HUES64 (cell line): ENCODE data around the gene TADA2A.
"Not testable (repeated sequence)": the region's sequence is repeated elsewhere in the genome, so short reads cannot be mapped to it uniquely, and the experiment has no call there.

Source experiments
- H3K27ac ChIP-seq: 2 replicates; pipeline ENCODE4 v1.7.0; 2013; ENCODE audit warnings: low read depth, low read length, inconsistent platforms
- H3K27me3 ChIP-seq: 2 replicates; pipeline ENCODE4 v1.6.1; 2013; ENCODE audit warnings: mild to moderate bottlenecking, low read length; ENCODE audit not compliant: insufficient read depth
- H3K36me3 ChIP-seq: 2 replicates; pipeline ENCODE4 v1.6.1; 2013; ENCODE audit warnings: mild to moderate bottlenecking, low read length; ENCODE audit not compliant: insufficient read depth
- H3K4me1 ChIP-seq: 2 replicates; pipeline ENCODE4 v1.6.1; 2013; ENCODE audit warnings: mild to moderate bottlenecking, low read length, moderate library complexity; ENCODE audit not compliant: insufficient read depth
- H3K4me3 ChIP-seq: 2 replicates; pipeline ENCODE4 v1.5.1; 2013; ENCODE audit warnings: mild to moderate bottlenecking, low read length, moderate library complexity
- H3K9ac ChIP-seq: 2 replicates; pipeline ENCODE4 v1.6.1; 2013; ENCODE audit warnings: mild to moderate bottlenecking, low read depth, low read length
- H3K9me3 ChIP-seq: 2 replicates; pipeline ENCODE4 v1.6.1; 2013; ENCODE audit warnings: low read depth, low read length; ENCODE audit not compliant: insufficient read depth
- WGBS: fragments of 150-250, 120-280 bp; methylation state at CpG from one replicate; pipeline ENCODE4 v1.1.7; 2013; ENCODE audit warnings: missing lambda C conversion rate; 5-methylcytosine and 5-hydroxymethylcytosine counted together

Gene TADA2A

DNA sequence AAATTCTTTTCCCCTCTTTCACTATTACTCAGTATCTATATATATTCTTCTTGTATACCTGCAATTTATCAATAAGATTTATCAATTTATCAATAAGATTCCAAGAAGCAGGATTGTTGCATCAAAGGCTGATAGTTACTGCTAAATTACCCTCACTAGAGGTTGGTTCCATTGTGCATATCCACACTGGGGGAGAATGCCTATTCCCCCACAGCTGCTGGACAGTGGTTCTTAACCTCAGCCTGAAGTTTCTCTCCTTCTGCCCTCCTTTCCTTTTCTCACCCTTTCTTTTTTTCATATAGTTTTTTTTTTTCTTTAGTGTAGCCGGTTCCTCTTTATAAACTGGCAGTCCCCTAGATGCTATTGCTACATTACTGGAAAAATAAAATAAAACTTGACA, 24.6 kb upstream of the TADA2A start:
- no peak overlapping the region for H3K27ac ChIP-seq
- H3K9me3 ChIP-seq: no peaks in the 10 kb centered on the region
- H3K27me3 ChIP-seq: no peaks in the 10 kb centered on the region
- no CpG with 5 or more reads among the region's 1 CpG for WGBS
- no peak overlapping the region for H3K9ac ChIP-seq
- H3K4me3 ChIP-seq: no peak overlapping the region
- no peaks in the 10 kb centered on the region for H3K36me3 ChIP-seq
- H3K4me1 ChIP-seq: no peaks in the 10 kb centered on the region

DNA sequence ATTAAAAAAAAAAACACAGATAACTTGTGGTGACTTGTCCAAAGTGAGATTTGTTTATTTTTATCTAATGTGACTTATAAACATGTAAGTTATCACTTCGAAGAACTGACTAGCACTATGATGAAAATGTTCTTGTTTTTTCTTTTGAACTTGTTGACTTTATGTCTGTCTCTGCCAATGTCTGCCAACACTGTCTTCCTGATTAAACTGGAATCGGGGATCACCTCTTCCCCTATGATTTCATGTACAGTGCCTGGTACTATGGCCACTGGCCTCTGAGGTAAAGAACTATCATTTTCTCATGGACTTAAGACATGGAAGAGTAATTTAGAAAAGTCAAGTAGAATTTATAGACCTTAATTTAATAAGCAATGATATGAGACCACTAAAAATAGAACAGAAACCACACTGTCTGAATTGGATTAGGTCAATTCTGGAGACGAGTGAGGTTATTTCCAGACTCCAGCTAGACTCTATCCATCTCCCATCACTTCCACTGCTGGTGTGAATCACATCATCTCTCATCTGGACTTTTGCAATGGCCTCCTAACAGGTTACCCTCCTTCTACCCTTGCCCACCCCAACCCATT, 22.0 kb upstream of the TADA2A start:
- no peaks in the 10 kb centered on the region for H3K4me1 ChIP-seq
- H3K4me3 ChIP-seq: no peak overlapping the region
- H3K9me3 ChIP-seq: no peaks in the 10 kb centered on the region
- 94% methylated on average over 3 of the region's 3 CpGs for WGBS
- no peaks in the 10 kb centered on the region for H3K27me3 ChIP-seq
- H3K27ac ChIP-seq: no peak overlapping the region
- H3K9ac ChIP-seq: no peak overlapping the region
- H3K36me3 ChIP-seq: no peaks in the 10 kb centered on the region

DNA sequence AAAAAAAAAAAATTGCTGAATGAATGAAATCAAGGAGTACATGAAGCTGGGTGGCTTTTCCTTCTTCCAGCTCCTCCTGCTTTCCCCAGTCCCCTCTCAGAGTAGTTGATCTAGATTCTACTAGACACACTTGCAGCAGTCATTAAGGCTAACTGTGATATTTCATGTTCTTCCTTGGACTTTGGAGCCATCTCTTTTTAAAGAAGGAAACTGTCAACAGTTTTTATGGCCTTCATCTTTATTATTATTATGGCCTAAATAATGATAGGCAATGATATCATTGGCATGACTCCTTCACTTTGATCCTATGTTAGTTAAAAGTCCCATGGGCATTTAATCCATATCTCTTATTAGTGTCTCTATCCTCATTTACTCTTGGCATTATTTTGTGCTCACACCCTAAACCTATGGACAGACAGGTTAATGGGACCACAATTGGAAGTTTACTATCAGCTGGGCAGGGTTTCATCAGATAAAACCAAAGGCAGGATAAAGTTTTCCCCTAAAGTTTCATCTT, 21.2 kb upstream of the TADA2A start:
- Histone ChIP-seq H3K27ac (no peak overlapping the region), H3K36me3 (no peaks in the 10 kb centered on the region), H3K4me3 (no peak overlapping the region), H3K4me1 (no peaks in the 10 kb centered on the region), H3K9me3 (no peaks in the 10 kb centered on the region), H3K9ac (no peak overlapping the region), H3K27me3 (no peaks in the 10 kb centered on the region)

DNA sequence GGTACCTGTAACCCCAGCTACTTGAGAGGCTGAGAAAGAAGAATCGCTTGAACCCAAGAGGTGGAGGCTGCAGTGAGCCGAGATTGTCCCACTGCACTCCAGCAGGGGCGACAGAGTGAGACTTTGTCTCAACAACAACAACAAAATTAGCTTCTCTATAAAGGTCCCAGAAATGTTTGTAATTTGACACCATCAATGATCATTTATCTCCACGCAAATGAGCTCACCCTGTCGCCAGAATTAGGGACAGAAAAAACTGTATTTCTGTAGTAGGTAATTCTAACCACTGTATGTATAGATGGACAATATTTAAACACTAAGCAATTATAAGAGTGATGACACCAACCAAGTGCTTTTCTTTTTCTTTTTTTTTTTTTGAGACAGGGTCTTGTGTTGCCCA, 20.2 kb upstream of the TADA2A start:
- Histone ChIP-seq H3K27ac (no peak overlapping the region), H3K4me3 (no peak overlapping the region), H3K9me3 (no peaks in the 10 kb centered on the region), H3K9ac (no peak overlapping the region), H3K36me3 (no peaks in the 10 kb centered on the region), H3K27me3 (no peaks in the 10 kb centered on the region), H3K4me1 (no peaks in the 10 kb centered on the region)
- WGBS: 92% methylated on average over 3 of the region's 5 CpGs

DNA sequence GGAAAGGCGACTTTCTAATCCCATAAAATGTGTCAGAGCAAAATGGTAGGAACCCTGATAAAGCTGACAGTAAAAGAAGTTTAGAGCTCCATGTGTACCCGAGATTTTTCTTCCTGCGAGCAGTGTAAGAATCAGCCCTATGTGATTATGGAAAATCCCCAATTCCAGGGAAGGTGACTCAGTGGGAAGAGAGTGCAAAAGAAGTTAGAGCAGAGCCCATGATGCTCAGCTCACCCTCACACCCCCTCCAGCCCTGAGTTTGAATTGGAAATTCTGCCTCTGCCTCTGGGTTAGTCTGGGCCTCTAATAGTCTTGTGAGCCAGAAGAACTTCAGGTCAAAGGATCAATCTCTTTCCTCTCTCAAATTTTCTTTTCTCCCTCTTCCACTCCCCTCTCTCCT, 18.4 kb upstream of the TADA2A start:
- Histone ChIP-seq H3K27ac (no peak overlapping the region), H3K4me1 (no peaks in the 10 kb centered on the region), H3K4me3 (no peak overlapping the region), H3K27me3 (no peaks in the 10 kb centered on the region), H3K36me3 (no peaks in the 10 kb centered on the region), H3K9ac (no peak overlapping the region), H3K9me3 (no peaks in the 10 kb centered on the region)
- 90% methylated on average over 3 of the region's 3 CpGs for WGBS

DNA sequence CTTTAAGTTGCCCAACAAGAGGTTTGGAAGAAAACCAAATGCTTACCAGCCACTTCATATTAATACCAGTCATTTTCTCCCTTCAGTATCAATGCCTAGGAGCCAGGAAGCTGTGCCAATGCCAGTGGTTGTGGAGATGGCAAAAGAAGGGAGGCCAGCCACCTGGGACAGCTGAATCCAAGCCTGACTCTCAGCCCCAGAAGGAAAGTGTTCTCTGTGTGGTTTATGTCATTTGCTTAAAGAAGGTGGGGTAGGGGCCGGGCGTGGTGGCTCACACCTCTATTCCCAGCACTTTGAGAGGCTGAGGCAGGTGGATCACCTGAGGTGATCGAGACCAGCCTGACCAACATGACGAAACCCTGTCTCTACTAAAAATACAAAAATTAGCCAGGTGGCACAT, 17.5 kb upstream of the TADA2A start:
- Histone ChIP-seq H3K4me1 (no peaks in the 10 kb centered on the region), H3K4me3 (no peak overlapping the region), H3K9me3 (no peaks in the 10 kb centered on the region), H3K27ac (no peak overlapping the region), H3K36me3 (no peaks in the 10 kb centered on the region), H3K27me3 (no peaks in the 10 kb centered on the region), H3K9ac (no peak overlapping the region)
- WGBS: 87% methylated on average over 4 of the region's 4 CpGs

DNA sequence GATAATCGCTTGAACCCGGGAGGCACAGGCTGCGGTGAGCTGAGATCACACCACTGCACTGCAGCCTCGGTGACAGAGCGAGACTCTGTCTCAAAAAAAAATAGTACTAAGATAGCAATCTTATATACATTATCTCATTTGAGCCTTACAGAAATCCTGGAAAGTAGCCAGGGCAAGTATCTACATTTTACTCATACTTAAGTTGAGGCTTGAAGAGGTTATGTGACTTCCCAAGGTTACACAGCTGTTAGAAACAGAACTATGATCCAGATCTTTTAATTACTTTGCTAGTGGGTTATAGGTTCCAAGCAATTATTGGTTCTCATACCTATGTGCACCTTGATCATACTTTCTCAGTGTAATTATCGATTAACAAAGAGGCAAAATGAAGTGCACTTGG, 15.5 kb upstream of the TADA2A start:
- no peaks in the 10 kb centered on the region for H3K36me3 ChIP-seq
- no peak overlapping the region for H3K4me3 ChIP-seq
- H3K27me3 ChIP-seq: no peaks in the 10 kb centered on the region
- H3K4me1 ChIP-seq: no peaks in the 10 kb centered on the region
- no peak overlapping the region for H3K27ac ChIP-seq
- H3K9me3 ChIP-seq: no peaks in the 10 kb centered on the region
- H3K9ac ChIP-seq: no peak overlapping the region
- WGBS: 98% methylated on average over 6 of the region's 6 CpGs

DNA sequence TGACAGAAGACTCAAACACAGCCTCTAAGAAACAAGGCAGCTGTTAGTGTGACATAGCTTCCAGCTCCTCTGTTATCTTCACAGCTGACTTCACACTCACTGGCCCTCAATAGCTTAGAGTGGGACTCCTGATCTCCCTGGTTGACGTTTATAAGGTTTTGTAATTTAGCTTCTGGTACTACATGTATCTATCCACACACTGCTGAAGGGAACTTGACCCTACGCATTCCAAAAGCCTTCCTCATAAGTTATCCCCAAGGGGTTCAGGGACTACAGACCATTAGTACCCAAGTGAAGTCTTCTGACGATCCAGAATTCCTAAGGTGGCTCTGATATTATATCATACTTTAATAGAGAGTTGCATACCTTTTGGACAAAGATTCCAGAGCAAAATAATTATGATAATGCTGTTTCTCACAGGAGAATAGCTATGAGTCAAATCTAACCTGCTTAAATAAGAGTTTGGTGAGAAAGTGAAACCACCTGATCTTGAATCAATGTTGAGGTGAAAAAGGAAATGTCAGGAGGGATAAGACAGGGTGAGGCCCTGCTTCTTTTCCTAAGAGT, 14.6 kb upstream of the TADA2A start:
- Histone ChIP-seq H3K9me3 (no peaks in the 10 kb centered on the region), H3K9ac (no peak overlapping the region), H3K27ac (no peak overlapping the region), H3K4me1 (no peaks in the 10 kb centered on the region), H3K36me3 (no peaks in the 10 kb centered on the region), H3K27me3 (no peaks in the 10 kb centered on the region), H3K4me3 (no peak overlapping the region)
- WGBS: 90% methylated on average over 2 of the region's 3 CpGs

DNA sequence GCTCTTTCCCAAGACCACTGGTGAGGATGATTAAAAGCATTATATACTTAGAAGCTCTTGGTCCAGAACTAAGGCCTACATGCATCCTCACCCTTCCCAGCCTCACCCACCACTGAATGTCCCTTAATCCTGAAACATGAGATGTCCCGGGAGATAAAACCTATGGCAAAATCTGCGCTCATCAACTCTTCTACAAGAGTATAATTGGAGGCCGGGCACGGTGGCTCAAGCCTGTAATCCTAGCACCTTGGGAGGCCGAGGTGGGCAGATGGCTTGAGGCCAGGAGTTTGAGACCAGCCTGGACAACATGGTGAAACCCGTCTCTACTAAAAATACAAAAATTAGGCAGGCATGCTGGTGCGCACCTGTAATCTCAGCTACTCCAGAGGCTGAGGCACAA, 13.3 kb upstream of the TADA2A start:
- Histone ChIP-seq H3K9me3 (no peaks in the 10 kb centered on the region), H3K4me3 (no peak overlapping the region), H3K27me3 (no peaks in the 10 kb centered on the region), H3K9ac (no peak overlapping the region), H3K36me3 (no peaks in the 10 kb centered on the region), H3K4me1 (no peaks in the 10 kb centered on the region), H3K27ac (no peak overlapping the region)
- WGBS: 95% methylated on average over 7 of the region's 7 CpGs

DNA sequence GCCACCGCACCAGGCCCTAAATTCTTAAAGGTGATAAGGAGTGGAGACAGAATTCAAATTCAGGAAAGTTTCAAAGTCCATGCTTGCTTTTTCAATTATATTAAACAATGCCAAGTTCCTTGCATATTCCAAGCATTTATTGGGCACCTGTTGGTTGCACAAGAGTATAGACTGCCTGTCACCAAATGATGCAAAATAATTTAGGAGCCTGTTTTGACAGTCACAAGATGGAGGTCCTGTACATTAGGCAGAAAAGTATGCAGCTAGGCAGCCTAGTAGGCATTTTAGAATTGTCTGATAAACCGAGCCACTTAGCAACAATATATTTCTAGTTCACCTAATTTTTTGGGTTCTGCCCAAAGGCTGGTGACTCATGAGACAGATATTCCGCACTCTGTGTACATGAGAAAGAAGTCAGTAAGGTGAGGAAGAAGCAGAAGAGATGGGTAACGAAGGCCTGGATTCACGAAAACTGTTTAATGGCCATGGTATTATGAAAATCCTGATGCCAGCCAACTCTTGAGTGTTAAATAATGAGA, 7.4 kb upstream of the TADA2A start:
- H3K9ac ChIP-seq: no peak overlapping the region
- WGBS: 95% methylated on average over 5 of the region's 5 CpGs
- no peaks in the 10 kb centered on the region for H3K27me3 ChIP-seq
- H3K4me3 ChIP-seq: no peak overlapping the region
- no peaks in the 10 kb centered on the region for H3K36me3 ChIP-seq
- no peaks in the 10 kb centered on the region for H3K9me3 ChIP-seq
- H3K27ac ChIP-seq: no peak overlapping the region
- no peaks in the 10 kb centered on the region for H3K4me1 ChIP-seq

DNA sequence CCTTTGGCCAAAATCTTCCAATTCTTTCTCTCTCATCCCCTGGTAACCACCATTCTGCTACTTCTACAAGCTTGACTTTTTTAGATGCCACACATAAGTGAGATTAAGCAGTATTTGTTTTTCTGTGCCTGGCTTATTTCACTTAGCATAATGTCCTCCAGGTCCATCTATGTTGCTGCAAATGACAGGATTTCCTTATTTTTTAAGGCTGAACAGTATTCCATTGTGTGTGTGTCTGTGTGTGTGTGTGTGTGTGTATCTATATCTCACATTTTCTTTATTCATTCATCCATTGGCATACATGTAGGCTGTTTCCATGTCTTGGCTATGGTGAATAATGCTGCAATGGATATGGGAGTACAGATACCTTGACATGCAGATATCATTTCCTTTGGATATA, 6.2 kb upstream of the TADA2A start:
- no peaks in the 10 kb centered on the region for H3K9me3 ChIP-seq
- no peak overlapping the region for H3K27ac ChIP-seq
- H3K27me3 ChIP-seq: no peaks in the 10 kb centered on the region
- no peak overlapping the region for H3K9ac ChIP-seq
- no peaks in the 10 kb centered on the region for H3K36me3 ChIP-seq
- peaks cover 6% of the 10 kb centered on the region; the same call in 1 of the 2 replicates for H3K4me1 ChIP-seq
- H3K4me3 ChIP-seq: no peak overlapping the region

DNA sequence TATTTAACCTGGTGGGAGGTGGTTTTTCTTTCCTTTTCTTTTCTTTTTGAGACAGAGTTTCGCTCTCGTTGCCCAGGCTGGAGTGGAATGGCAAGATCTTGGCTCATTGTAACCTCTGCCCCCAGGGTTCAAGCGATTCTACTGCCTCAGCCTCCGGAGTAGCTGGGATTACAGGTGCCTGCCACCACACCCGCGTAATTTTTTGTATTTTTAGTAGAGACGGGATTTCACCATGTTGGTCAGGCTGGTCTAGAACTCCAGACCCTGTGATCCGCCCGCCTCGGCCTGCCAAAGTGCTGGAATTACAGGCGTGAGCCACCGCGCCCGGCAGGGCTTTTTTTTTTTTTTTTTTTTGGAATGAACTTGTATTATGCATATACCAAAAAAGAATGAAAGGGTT, 1.2 kb upstream of the TADA2A start:
- peak overlapping the region; percentile 78 for H3K4me3 ChIP-seq
- not testable (repeated sequence) for H3K9me3 ChIP-seq, H3K27me3 ChIP-seq, H3K27ac ChIP-seq, H3K36me3 ChIP-seq
- peaks cover 11% of the 10 kb centered on the region for H3K4me1 ChIP-seq
- peak overlapping the region; percentile 95; the same call in 1 of the 2 replicates for H3K9ac ChIP-seq
- WGBS: 75% methylated on average over 10 of the region's 14 CpGs
